Ovary (tissue), 3 donors: ENCODE results near the gene IQCN.
A peak's percentile ranks its signal among the peaks of the same experiment; 100 is the strongest.

Experiments used
- CTCF ChIP-seq, 3 donors: fragments of 450-650 bp in 2 of 3; fragments of 200-600 bp in 1 of 3; IDR thresholded peaks; one replicate each; pipeline versions ENCODE4 v1.5.1 to v1.8.0; 2016 to 2022; ENCODE audit warnings: antibody characterized with exemption in 3 of 3, mild to moderate bottlenecking in 1 of 3
- POLR2A ChIP-seq: fragments of 450-650 bp; IDR thresholded peaks from one replicate; pipeline ENCODE4 v1.6.1; 2017; ENCODE audit warnings: antibody characterized with exemption, mild to moderate bottlenecking, moderate library complexity
- donor health status: DM: no; HTN: no; CAD: no.

GRCh38 chr19:18208098-18208951 is 65.9 kb downstream of the IQCN start:
- peak in 2 of 3 donors; percentile 20 to 33 for TF ChIP-seq CTCF (IDR thresholded peaks at IDR 0.05)
- TF ChIP-seq POLR2A = no peak
